SU-DHL-6 (cell line): Measurements from ENCODE around the gene HAO2.

ENCODE experiments used
- H2AFZ ChIP-seq: fragments of 200-600 bp; sonication (generic); 2 replicates; pipeline ENCODE4 v1.6.1; 2014; ENCODE audit warnings: low read depth, mild to moderate bottlenecking, moderate library complexity, mixed read lengths, antibody characterized with exemption, low read length; ENCODE audit not compliant: severe bottlenecking
- H3F3A ChIP-seq: fragments of 200-600 bp; shearing (Covaris generic); 2 replicates; pipeline ENCODE4 v1.6.0; 2016; ENCODE audit warnings: antibody characterized with exemption, mild to moderate bottlenecking; ENCODE audit not compliant: insufficient read depth
- H3K27ac ChIP-seq: fragments of 200-600 bp; sonication (generic); 2 replicates; pipeline ENCODE4 v1.5.1; 2016; ENCODE audit warnings: low read depth, mild to moderate bottlenecking, low read length, moderate library complexity, mixed read lengths
- H3K27me3 ChIP-seq: fragments of 200-600 bp; sonication (generic), shearing (Covaris generic); 2 replicates; pipeline ENCODE4 v1.6.0; 2014; ENCODE audit warnings: mild to moderate bottlenecking, low read length
- H3K36me3 ChIP-seq: fragments of 200-600 bp; sonication (generic); 2 replicates; pipeline ENCODE4 v1.6.1; 2014; ENCODE audit warnings: mild to moderate bottlenecking, low read length, mixed read lengths
- H3K4me2 ChIP-seq: fragments of 300-600, 200-600 bp; shearing (Covaris generic), sonication (generic); 2 replicates; pipeline ENCODE4 v1.6.0; 2014; ENCODE audit warnings: low read length, low read depth, mild to moderate bottlenecking; ENCODE audit not compliant: poor library complexity, severe bottlenecking
- H3K4me3 ChIP-seq: fragments of 200-600 bp; sonication (generic); 2 replicates; pipeline ENCODE4 v1.5.1; 2014; ENCODE audit warnings: antibody characterized with exemption, low read length, mild to moderate bottlenecking, mixed read lengths; ENCODE audit not compliant: insufficient read depth, poor library complexity, severe bottlenecking
- H3K79me2 ChIP-seq: fragments of 200-600 bp; sonication (generic); 2 replicates; pipeline ENCODE4 v1.6.1; 2014; ENCODE audit warnings: mild to moderate bottlenecking, low read length, moderate library complexity; ENCODE audit not compliant: insufficient read depth
- H3K9ac ChIP-seq: fragments of 200-600 bp; sonication (generic); 2 replicates; pipeline ENCODE4 v1.7.0; 2014; ENCODE audit warnings: mild to moderate bottlenecking, low read length
- H3K9me2 ChIP-seq: fragments of 200-600 bp; sonication (generic); replicated peaks from 2 replicates; pipeline ENCODE4 v1.6.1; 2014; ENCODE audit warnings: low read length; ENCODE audit not compliant: insufficient read depth
- H3K9me3 ChIP-seq: fragments of 200-600 bp; sonication (generic); 2 replicates; pipeline ENCODE4 v1.6.1; 2014; ENCODE audit warnings: low read length, mixed read lengths; ENCODE audit not compliant: insufficient read depth
- H4K20me1 ChIP-seq: fragments of 200-600 bp; sonication (generic); 2 replicates; pipeline ENCODE4 v1.6.1; 2014; ENCODE audit warnings: low read depth, mild to moderate bottlenecking, antibody characterized with exemption, low read length, moderate library complexity, mixed read lengths
- CTCF ChIP-seq: fragments of 200-600 bp; sonication (generic); IDR thresholded peaks from one replicate; pipeline ENCODE4 v1.5.1; 2017; ENCODE audit warnings: antibody characterized with exemption, mild to moderate bottlenecking, low read length, moderate library complexity; ENCODE audit not compliant: insufficient read depth, poor library complexity, severe bottlenecking
- EZH2phosphoT487 ChIP-seq: fragments of 200-600 bp; sonication (generic), shearing (Covaris generic); conservative IDR thresholded peaks from 2 replicates; pipeline ENCODE4 v1.6.1; 2018; ENCODE audit warnings: mild to moderate bottlenecking, antibody characterized with exemption, low read length, moderate library complexity, mixed read lengths

Gene HAO2

DNA sequence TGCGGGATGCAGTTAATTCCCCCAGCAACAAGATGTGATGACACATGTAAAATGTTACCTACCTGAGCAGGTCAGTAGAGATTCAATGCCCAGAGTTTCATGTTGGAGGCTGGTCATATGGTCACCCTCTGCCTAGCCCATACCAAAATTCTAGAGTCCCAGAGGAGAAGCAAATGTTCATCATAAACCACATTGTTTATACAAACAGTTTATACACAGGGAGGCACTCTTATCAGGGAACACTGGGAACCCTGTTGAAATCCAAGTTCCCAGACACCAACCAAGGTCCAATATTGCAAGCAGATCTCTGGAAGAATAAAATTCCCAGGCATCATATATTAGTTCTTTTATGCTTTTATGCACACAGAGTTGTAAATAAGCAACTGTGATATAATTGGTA lies 10.5 kb downstream of the HAO2 start:
- no peak overlapping the region for H2AFZ ChIP-seq
- no peaks in the 10 kb centered on the region for H4K20me1 ChIP-seq
- H3K9me2 ChIP-seq, result no peaks in the 10 kb centered on the region
- no peaks in the 10 kb centered on the region for H3K9me3 ChIP-seq
- no peaks in the 10 kb centered on the region for H3K36me3 ChIP-seq
- TF ChIP-seq CTCF (no peak), EZH2phosphoT487 (no peak)
- no peaks in the 10 kb centered on the region for H3K79me2 ChIP-seq
- H3K27me3 ChIP-seq, result no peaks in the 10 kb centered on the region
- no peak overlapping the region for H3K27ac ChIP-seq
- H3K4me3 ChIP-seq, result no peak overlapping the region
- H3K9ac ChIP-seq, result no peak overlapping the region
- H3F3A ChIP-seq, result no peaks in the 10 kb centered on the region
- H3K4me2 ChIP-seq, result no peak overlapping the region

GRCh38 chr1:119380304-119380703 lies 11.7 kb downstream of the HAO2 start:
- H4K20me1 ChIP-seq, result no peaks in the 10 kb centered on the region
- H3F3A ChIP-seq, result no peaks in the 10 kb centered on the region
- no peaks in the 10 kb centered on the region for H3K27me3 ChIP-seq
- no peak overlapping the region for H2AFZ ChIP-seq
- no peaks in the 10 kb centered on the region for H3K36me3 ChIP-seq
- H3K9ac ChIP-seq, result no peak overlapping the region
- H3K9me3 ChIP-seq, result no peaks in the 10 kb centered on the region
- no peak overlapping the region for H3K4me3 ChIP-seq
- TF ChIP-seq CTCF (no peak), EZH2phosphoT487 (no peak)
- H3K4me2 ChIP-seq, result no peak overlapping the region
- no peaks in the 10 kb centered on the region for H3K79me2 ChIP-seq
- H3K9me2 ChIP-seq, result no peaks in the 10 kb centered on the region
- no peak overlapping the region for H3K27ac ChIP-seq

- Histone ChIP-seq H3K9ac (no peak overlapping the region), H3K9me3 (no peaks in the 10 kb centered on the region), H3K36me3 (no peaks in the 10 kb centered on the region), H3K9me2 (no peaks in the 10 kb centered on the region), H3K27me3 (no peaks in the 10 kb centered on the region), H3F3A (no peaks in the 10 kb centered on the region), H2AFZ (no peak overlapping the region), H4K20me1 (no peaks in the 10 kb centered on the region), H3K27ac (no peak overlapping the region), H3K79me2 (no peaks in the 10 kb centered on the region), H3K4me3 (no peak overlapping the region), H3K4me2 (no peak overlapping the region)
- TF ChIP-seq EZH2phosphoT487 (no peak), CTCF (no peak)
These were observed 12.5 kb downstream of the HAO2 start for GRCh38 chr1:119380983-119381662.
